ENCODE data around the gene COX20.

The COX20 gene

DNA sequence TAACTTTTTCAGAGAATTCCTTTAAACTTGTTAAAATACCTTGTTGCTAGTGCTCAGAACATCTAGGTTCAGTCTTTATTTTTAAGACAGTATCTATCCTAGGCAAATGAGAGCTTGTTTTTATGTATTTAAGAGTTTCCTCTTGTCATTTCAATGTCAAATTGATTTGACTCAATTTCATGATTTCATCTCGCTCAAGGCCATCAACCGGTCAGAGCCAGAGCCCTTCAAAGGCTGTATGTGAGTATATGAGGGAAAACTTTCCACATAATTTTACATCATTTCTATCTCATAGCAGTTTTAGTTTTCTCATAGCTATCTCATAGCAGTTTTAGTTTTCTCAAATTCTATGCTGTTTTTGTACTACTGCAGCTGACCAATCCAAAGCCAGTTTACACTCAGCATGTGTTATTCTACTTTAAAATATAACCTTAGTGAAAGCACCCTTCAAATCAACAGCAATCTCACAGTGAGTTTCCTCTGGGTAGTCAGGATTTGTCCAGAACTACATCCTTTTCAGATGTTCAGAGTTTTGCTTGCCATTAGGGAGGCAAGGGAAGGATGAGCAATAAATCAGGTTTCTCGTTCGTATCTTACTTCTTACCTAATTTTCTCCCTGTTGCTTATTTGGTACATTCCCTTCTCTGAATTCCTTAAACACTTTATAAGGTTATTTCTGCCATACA is 16.2 kb downstream of the COX20 start:
- no peak for DNase-seq (ENCODE audit: low read depth)

DNA sequence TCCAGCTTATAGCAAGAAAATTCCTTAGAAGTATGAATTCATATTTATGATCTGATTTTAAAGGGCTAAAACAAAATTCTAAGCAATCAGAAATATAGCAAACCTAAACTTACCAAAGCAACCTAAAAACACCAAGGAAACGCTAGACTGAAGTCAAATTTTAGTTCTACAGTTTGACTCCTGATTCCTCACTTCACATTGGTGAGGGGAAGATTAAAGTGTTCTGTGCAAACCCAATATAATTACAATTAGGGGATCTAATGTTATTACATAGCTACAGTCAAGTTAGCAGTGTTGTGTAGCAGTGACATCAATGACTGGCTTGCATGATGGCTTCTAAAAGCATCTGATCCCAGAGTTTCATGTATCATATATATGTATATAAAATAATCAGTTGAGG is 17.2 kb downstream of the COX20 start:
- no peak for DNase-seq (ENCODE audit: low read depth)

DNA sequence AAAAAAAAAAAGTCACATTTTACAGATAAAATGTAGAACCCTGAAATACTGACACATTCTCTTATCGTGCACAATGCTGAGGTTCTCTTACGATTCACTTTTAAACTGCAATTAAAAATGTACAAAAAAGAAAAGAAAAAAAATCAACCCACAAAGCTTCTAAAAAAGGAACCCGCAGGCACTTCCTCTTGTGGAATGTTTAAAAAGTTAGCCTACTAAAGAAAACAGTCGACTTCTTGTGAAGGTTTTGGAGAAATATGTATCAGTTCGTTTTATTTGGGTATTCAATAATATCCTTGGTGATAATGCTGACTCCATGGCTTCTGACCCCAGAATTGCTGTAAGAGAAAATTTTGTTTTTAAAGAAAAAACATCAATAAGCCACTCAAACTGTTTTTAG is 18.7 kb downstream of the COX20 start:
- DNase-seq (ENCODE audit: low read depth): no peak

DNA sequence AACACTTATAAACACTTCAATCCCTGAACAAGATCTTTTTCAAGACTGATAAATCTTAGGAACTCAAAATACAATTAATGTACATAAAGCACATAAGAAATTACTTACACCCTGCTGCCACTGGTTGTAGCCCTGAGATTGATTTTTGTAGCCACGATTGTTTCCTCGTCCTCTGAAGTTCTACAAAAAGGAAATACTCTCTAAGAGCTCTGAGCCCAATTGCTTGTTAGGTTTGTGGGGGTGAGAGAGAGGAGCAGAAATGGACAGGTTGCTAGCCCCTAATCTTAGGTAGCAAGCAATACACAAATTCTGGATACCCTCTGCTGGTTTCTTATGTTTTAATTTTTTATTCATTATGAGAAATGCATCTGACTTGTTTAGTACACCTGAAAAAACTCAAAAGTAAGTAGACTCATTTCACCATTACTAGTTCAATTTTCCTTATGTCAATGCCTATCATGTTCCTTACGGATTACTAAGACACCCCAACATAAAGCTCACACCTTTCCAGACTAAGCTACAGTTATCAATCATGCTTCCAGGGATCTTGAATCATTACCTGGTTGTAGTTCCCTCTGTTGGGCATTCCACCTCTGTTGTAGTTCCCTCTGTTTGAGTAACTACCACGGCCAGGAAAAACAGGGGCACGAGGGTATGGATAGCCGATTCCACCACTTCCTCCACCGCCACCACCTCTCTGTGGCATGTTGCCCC is 19.6 kb downstream of the COX20 start:
- no peak for DNase-seq (ENCODE audit: low read depth)

DNA sequence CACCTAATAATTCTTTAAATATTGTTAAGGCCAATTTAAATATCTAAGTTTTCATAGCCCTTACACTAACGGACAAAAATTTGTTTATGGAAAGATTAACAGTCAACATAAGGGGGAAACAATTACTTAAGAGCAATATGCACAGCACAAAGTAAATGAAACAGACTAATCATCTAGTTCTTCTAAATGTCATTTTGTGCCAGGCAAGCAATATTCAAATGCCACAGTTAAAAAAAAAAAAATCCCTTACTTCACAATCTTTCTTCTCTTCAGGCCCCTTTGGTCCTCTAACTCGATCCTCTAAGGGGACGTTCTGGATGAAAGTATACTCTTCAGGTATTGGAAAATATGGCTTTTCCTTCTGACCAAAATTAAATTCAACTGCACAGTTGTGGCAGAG is 22.3 kb downstream of the COX20 start:
- no peak for DNase-seq (ENCODE audit: low read depth)

DNA sequence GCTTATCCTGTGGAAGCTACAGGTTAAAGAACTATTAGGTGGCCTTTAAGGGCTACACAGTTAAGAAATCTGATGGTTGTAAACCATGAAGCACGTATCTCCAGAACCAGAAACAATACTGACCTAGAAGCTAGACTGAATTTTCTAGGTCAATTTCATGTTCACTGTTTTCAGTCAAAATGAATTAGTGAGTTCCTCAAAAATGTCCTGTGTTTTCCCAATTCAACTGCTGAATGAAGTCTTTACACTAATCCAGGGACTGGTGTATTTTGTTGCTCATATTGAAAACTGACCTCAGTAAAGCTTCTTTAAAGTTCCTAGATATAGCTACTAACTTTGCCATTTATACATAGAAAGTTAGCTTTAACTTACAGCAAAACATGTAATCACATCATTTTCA is 22.9 kb downstream of the COX20 start:
- DNase-seq (ENCODE audit: low read depth): no peak

DNA sequence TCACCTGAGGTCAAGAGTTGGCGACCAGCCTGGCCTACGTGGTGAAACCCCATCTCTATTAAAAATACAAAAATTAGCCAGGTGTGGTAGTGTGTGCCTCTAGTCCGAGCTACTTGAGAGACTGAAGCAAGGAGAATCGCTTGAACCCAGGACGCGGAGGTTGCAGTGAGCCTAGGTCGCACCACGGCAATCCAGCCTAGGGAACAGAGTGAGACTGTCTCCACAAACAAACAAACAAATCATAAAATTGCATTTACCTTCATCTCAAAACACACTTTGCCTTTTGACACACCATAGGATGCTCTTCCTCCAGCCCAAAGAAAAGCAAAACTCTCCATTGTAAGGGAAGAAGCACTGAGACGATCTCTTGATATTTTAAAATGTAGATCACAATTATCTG is 24.6 kb downstream of the COX20 start:
- DNase-seq (ENCODE audit: low read depth): no peak

DNA sequence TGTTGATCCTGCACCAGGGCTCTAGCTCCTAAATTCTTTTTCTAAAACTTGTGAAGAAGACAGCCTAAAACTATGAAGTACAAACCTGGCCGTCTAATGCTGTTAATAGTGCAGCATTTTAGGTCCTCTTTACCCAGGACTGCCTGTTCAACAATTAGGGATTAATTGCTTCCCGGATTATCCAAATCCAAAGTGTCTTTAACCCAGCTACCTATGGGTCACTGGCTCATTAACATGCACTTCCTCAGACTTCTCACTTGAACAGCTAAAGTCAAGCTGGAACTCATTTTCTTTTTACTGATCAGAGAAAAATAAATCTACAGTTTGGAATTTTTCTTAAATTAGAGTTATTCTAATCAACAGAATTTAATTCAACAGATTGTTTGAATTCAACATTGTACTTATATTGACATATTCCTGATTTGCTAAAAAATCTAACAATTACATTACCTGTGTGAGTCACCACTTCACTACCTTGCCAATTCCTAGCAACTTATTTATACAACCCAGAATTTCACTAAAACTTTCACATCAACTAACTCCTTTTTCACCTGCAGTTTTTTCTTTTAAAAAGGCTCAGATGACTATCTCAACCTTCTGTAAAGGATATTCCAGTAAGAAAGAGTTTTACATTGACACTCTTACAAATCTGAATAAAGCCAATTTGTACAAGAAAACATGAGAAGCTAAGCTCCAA is 25.6 kb downstream of the COX20 start:
- DNase-seq (ENCODE audit: low read depth): no peak

DNA sequence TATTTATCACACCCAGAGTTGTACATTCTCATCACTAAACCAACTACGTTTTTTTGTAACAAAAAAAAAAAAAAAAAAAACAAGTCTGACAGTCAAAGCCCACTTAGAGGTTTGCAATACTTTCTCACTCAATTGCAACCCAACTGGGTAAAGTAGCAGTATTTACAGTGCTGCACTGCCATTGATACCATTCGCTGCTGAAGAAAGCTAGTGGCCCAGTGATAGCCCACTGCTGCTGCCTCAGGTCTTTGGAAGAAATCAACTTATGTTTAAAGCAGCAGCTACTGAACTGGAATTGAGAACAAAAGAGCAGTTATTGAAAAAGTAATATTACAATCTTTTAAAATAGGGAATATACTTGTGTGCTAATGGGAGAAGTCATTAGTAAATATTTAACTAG is 26.2 kb downstream of the COX20 start:
- peak; percentile 18 for DNase-seq (ENCODE audit: low read depth)

DNA sequence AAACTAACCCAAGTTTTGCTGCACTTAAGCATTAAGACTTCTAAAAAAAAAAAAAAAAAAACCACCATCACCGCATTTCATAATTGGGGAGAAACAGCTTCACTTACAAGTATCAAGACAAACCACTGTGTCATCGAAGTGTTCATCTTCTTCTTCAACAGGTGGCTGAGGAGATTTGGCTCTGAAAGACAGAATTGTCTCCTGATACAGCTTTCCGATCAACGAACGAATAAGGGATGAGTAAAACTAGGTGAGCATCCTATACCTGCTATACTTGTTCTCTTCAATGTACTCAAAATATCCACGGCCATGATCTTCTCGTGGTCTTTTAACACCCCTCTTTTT is 26.9 kb downstream of the COX20 start:
- DNase-seq (ENCODE audit: low read depth): peak; percentile 25

DNA sequence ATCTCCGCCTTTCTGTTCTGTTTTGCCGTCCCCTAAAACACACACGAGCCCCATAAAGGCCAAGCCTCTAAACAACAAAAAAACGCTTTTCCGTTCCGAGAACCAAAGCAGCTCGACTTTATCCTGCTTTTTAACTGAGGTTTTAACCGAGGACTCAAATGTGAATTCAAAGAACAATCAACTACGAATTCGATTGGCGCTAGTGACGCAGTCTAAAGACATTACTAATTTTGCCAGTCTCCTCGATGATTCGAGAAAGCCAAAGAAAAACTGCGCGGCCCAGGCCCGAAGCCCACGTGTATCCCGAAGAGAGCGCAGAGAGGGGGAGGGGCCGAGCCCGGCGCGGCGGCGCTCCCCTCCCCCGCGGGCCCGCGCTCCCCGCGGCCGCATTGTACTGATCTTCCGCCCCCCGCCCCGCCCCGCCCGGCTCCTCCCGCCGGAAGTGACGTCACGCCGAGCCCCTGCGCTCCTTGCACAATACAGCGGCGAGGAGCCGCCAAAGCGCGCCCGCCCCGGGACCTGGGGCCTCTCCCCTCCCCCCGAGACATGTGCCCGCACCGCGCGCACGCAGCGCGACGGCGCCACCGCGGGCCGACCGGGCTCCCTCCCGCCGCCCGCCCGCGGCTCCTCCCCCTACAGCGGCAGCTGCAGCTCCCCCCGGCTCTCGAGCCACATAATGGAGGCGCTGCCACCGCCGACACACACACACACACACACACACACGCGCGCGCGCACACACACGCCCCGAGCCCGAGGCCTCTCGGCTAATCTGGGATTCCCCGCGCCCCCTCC is 27.4 kb downstream of the COX20 start:
- peak; percentile 96 for DNase-seq (ENCODE audit: low read depth)

DNA sequence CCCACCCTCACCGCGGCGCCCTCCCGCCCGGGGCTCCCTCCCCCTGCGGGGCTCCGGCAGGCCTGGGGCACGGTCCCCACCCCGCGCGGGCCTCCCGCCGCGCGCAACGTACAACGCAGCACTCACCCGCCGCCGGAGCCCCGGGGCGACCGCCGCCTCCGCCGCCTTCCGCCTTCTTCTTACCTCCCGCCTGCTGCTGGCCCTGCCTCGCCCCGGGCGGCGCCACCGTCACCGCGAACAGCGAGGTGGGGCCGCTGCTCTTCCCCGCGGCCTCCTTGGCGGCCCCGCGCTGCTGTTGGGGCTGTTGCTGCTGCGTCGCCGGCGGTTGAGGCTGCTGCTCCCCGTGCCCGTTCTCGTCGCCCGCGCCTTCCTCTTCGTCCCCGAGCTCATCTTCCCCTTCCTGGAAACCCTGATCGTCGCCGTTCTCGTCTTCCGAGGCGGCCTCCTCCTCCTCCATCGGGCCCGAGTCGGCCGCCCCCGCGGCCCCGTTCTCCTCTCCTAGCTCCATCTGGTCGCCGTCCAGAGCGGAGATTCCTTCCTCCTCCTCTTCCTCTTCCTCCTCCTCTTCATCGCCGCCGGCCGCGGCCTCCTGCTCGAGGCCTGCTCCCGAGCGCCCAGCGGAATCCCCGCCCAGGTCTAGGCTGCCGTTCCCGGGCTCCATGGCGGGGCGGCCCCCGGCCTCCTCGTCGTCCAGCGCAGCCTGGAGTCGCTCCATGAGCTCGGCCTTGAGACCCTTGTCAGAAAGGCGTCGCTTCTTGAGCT is 28.2 kb downstream of the COX20 start:
- DNase-seq (ENCODE audit: low read depth): no peak

DNA sequence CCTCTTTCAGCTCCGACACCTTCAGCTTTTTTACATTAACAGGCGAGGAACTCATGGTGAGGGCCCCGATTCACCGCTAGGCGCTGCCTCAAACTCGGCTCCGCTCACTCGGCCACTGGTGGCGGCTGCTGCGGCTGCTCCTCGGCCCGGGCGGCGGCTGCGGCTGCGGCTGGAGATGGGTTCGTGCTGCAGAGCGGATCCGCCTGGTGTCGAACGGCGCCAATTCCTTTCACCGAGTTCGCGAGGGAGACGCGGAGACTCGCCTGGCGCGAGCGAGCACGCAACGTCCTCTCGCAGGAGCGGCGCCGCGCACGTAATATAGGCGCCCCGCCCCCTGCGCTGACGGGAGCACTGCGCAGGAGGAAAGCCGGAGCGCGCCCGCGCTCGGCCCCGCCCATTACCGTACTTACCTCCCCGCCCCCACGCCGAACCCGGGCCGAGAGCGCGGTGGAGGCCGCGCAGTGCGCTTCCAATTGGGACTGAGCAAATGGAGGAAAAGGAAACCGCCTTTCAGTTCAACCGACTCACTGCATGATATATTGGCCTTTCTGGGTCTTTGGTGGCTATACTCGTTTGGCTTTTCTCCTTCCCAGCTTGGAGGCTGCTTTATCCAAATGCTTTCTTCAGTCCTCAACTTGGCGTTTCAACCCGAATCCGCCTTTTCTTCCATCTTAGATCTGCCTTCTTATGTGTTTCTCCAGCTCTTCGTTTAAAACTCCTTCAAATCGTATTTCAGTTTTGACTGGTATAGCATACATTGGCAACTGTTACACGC is 29.0 kb downstream of the COX20 start, which contains the start of gene HNRNPU:
HNRNPU (minus strand) TSS at position 291 of the 775 bp plus-strand sequence; CDS start at position 55, 236 bp downstream.
- peak; percentile 98 for DNase-seq (ENCODE audit: low read depth)

DNA sequence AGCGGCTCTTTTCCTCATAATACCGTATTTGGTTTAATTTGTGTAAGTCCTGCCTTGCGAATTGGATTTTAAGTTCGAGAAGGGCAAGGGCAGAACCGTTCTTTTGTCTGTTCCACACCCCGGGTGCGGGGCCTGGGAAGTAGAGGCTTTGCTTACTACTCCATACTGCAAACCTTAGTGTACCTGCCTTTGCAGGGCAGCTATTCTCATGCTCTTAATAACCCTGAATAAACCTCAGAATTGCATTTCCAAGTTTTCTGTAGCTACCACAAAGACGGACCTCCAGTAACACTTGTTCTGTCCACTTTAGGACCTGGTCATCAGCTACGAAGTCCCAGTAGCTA is 29.5 kb downstream of the COX20 start:
- DNase-seq (ENCODE audit: low read depth): no peak

DNA sequence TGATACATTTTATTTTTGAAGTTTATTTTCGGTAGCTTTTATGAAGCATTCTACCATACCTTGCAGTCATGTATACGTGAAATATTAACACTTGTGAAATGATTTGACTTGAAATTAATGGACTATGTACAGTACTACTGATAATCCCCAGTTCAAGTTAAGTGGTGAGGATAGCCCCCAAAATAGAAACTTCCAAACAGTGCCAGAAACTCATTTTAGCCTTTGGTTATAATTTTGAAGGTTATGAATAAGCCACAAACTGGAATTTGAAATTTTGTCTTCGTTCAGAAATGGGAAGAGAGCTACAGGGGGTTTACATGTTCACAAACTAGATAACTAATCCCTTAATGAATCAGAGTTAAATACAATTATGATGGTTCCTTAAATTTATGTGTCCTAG is 30.4 kb downstream of the COX20 start:
- no peak for DNase-seq (ENCODE audit: low read depth)

DNA sequence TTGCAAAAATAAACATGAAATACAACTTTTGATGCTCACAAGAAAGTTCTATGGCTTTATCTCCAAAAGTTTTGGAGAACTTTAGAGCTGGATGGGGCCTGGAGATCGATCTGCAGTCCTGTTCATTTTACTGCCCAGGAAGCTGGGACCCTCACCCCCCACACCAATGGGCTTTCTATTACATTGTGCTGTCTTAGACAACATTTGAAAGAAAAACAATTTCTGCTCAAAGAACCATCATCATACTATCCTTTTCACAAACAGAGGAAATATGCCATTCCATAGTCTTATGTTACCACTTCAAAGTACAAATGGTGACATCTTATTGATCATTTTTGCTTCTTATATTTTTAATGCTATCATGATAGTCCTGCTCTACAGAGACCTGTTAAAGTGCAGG is 30.9 kb downstream of the COX20 start:
- DNase-seq (ENCODE audit: low read depth): no peak

DNA sequence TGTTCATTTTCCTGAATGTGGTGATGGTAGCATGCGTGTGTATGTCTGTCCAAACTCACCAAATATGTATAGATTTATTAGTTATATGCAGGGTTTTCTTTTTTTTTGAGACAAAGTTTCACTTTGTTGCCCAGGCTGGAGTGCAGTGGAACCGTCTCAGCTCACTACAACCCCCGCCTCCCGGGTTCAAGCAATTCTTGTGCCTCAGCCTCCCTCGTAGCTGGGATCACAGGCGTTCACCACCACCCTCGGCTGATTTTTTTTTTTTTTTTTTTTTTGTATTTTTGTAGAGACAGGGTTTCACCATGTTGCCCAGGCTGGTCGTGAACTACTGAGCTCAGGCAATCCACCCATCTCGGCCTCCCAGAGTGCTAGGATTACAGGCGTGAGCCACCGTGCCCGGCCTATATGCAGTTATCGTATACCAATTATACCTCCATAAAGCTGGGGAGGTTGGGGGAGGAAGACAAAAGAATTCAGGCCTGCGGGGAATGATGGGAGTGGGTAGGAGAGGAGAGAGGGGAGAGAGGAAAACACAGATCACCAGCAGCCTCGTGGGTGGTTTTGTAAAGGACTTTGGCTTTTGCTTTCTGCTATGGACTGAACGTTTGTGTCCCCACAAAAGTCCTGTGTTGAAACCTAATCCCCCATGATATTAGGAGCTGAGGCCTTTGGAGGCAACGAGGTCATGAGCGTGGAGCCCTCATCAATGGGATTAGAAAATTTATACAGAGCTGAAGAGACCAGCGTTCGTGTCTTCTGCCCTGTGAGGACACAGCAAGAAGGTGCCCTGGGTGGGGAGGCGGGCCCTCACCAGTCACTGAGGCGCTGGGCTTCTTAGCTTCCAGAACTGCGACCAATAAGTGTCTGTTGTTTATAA is 33.3 kb downstream of the COX20 start:
- DNase-seq (ENCODE audit: low read depth): no peak

DNA sequence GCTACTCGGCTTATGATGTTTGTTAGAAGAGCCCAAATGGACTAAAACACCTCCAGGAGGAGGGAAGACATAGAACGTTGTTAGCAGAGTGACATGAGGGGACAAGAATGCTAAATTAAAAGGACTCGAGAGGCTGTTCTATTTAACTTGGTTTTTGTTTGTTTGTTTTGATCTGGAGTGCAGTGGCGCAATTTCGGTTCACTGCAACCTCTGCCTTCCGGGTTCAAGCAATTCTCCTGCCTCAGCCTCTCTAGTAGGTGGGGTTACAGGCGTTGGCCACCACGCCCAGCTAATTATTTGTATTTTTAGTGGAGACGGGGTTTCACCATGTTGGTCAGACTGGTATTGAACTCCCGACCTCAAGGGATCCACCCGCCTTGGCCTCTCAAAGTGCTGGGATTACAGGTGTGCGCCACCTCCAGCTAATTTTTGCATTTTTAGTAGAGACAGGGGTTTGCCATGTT is 33.9 kb downstream of the COX20 start:
- no peak for DNase-seq (ENCODE audit: low read depth)

DNA sequence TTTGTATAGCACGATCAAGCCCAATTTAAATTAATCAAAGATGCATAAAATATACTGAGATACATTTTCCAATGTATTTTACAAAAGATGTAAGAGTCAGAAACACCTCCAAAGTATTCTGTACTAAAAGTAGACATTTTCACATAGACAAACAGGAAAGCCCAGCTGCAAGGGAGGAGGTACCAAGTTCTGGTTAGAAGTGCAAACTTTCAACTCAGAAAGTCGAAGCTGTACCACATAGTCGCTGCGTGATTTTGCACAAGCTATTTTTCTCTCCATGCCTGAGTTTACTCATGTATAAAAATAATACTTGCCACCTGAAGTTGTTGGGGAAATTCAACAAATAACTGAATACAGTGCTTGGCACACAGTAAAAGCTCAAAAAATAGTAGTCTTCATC is 34.5 kb downstream of the COX20 start:
- no peak for DNase-seq (ENCODE audit: low read depth)
